22Rv1 (cell line): ENCODE data around the gene TRIM29.

Experiments
- CTCF ChIP-seq: fragments of 450-650 bp; IDR thresholded peaks from 2 replicates; pipeline ENCODE4 v1.5.1; 2017; ENCODE audit warnings: mild to moderate bottlenecking
- ZFX ChIP-seq: fragments of 450-650 bp; IDR thresholded peaks from 2 replicates; pipeline ENCODE4 v1.6.1; 2017; ENCODE audit warnings: antibody characterized with exemption, borderline replicate concordance

DNA sequence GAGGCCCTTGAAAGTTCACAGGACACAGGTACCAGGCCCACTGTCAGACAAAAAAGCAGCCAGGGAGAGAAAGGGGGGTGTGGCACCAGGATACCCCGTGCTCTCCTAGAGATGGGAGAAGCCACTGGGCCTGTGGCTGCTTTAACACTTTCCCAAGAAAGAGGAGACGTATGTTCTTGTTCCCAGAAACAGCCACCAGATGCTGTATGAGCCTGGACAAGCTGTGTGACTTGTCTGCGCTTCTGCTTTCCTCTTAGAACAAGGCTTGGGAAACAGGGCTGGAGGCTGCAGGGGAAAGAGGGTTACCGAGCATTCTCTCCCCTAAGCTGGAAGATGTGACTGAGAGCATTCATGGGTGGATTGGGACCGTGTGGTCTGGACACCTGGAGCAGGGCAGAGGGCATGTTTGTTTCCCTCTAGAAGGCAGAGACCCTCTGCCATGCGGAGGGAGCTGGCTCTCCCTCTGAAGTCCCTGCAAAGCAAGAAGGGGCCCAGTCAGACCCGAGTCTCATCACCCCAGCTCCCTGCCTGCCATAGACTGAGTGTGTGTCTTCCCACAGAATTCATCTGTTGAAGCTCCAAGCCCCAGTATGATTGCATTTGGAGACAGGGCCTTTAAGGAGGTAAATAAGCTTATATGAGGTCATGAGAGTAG lies 74.1 kb downstream of the TRIM29 start:
- no peak for TF ChIP-seq CTCF
- TF ChIP-seq ZFX = no peak
